Panc1 (cell line): ENCODE data around the gene ZBTB22. TPM values are rescaled to one million over a fixed set of nuclear protein-coding genes. Genes with fewer than 3 reads are reported as not detected.

ENCODE experiments used
- ATAC-seq: fragments of 200-7000 bp; cut with Tn5 transposase; 2 replicates; pipeline ENCODE4 v1.9.1; 2020; ENCODE audit warnings: mild to moderate bottlenecking, moderate library complexity
- BruUV-seq: library from RNA; stranded (reverse); fragments of 400-500 nt; replicated peaks from 2 replicates; lab custom pipeline; 2021; lab: Mats Ljungman, UMichigan
- CTCF ChIA-PET: fragments of 300-600 bp; sonication (Branson Sonifier 250); formaldehyde crosslinking; loops from one replicate; lab custom pipeline; 2022; ENCODE audit warnings: antibody characterized with exemption; lab: Charles Lee
- POLR2A ChIA-PET: fragments of 300-600 bp; sonication (Branson Sonifier 250); formaldehyde crosslinking; loops from one replicate; lab custom pipeline; 2022; ENCODE audit warnings: antibody characterized with exemption; lab: Charles Lee
- DNase-seq: peaks from one replicate; pipeline ENCODE4 v3.0.0-alpha.2; 2010; ENCODE audit warnings: low read depth, low spot score
- H3K27ac ChIP-seq: 2 replicates; pipeline ENCODE4 v1.5.1; 2011; ENCODE audit warnings: mild to moderate bottlenecking, low read length, inconsistent platforms
- H3K27me3 ChIP-seq: fragments of 200-500 bp; sonication (Bioruptor generic); 2 replicates; pipeline ENCODE4 v1.6.0; 2014; ENCODE audit warnings: low read length, inconsistent platforms; ENCODE audit not compliant: control insufficient read depth, insufficient read depth
- H3K36me3 ChIP-seq: fragments of 200-500 bp; sonication (Bioruptor generic); 2 replicates; pipeline ENCODE4 v1.5.1; 2014; ENCODE audit warnings: inconsistent platforms, mild to moderate bottlenecking, low read length, moderate library complexity; ENCODE audit not compliant: control insufficient read depth, insufficient read depth
- H3K4me1 ChIP-seq: 2 replicates; pipeline ENCODE4 v1.5.1; 2011; ENCODE audit warnings: inconsistent platforms, mild to moderate bottlenecking, low read length, moderate library complexity; ENCODE audit not compliant: control insufficient read depth, insufficient read depth
- H3K4me3 ChIP-seq, 2 experiments: 2 replicates each; pipeline ENCODE4 v1.5.1; 2011 to 2012; ENCODE audit warnings: low read depth in 2 of 2, low read length in 2 of 2, mild to moderate bottlenecking in 2 of 2, inconsistent platforms in 1 of 2, moderate library complexity in 1 of 2
- H3K9me3 ChIP-seq: fragments of 200-500 bp; sonication (Bioruptor generic); 2 replicates; pipeline ENCODE4 v1.5.1; 2014; ENCODE audit warnings: low read depth, mild to moderate bottlenecking, inconsistent platforms, low read length, moderate library complexity; ENCODE audit not compliant: control insufficient read depth, insufficient read depth
- POLR2AphosphoS5 ChIP-seq: IDR thresholded peaks from 2 replicates; pipeline ENCODE4 v1.6.1; 2012; ENCODE audit warnings: mild to moderate bottlenecking, low read depth, low read length, moderate library complexity
- SIN3A ChIP-seq: IDR thresholded peaks from 2 replicates; pipeline ENCODE4 v1.6.1; 2012; ENCODE audit warnings: low read depth, mild to moderate bottlenecking, low read length, moderate library complexity, borderline replicate concordance; ENCODE audit not compliant: insufficient read depth
- TCF7L2 ChIP-seq: IDR thresholded peaks from 2 replicates; pipeline ENCODE4 v1.6.1; 2011; ENCODE audit warnings: mild to moderate bottlenecking, low read depth, low read length, inconsistent platforms
- in situ Hi-C: cut with HindIII; loops from 2 replicates; pipeline ENCODE4 v1.10.0; 2016; ENCODE audit warnings: low sequenced_read_pairs, low pct_unique_long_range_greater_than_20kb
- intact Hi-C: fragments of 100-400 bp; cut with micrococcal nuclease; formaldehyde crosslinking; loops from one replicate; pipeline ENCODE4 v1.10.0; 2022; ENCODE audit not compliant: unreplicated experiment
- total RNA-seq: library from RNA; stranded (reverse); gene quantifications from one replicate; pipeline ENCODE4 v1.2.1, GENCODE V29; 2021; ENCODE audit not compliant: unreplicated experiment
- TF ChIP-seq, protein P1 (sequence below), 2 experiments: IDR thresholded peaks; 2 replicates each; pipeline ENCODE4 v1.6.1; 2011 to 2012; ENCODE audit warnings: low read depth in 2 of 2, control low read depth in 1 of 2, low read length in 1 of 2, mild to moderate bottlenecking in 1 of 2, moderate library complexity in 1 of 2; ENCODE audit not compliant: insufficient read depth in 1 of 2
- TF ChIP-seq, protein P2 (sequence below): fragments of 450-650 bp; IDR thresholded peaks from 2 replicates; pipeline ENCODE4 v1.5.1; 2017; ENCODE audit warnings: mild to moderate bottlenecking

The ZBTB22 gene
- total RNA-seq, 1 experiment from 2014 or later, result 16.0 TPM

DNA sequence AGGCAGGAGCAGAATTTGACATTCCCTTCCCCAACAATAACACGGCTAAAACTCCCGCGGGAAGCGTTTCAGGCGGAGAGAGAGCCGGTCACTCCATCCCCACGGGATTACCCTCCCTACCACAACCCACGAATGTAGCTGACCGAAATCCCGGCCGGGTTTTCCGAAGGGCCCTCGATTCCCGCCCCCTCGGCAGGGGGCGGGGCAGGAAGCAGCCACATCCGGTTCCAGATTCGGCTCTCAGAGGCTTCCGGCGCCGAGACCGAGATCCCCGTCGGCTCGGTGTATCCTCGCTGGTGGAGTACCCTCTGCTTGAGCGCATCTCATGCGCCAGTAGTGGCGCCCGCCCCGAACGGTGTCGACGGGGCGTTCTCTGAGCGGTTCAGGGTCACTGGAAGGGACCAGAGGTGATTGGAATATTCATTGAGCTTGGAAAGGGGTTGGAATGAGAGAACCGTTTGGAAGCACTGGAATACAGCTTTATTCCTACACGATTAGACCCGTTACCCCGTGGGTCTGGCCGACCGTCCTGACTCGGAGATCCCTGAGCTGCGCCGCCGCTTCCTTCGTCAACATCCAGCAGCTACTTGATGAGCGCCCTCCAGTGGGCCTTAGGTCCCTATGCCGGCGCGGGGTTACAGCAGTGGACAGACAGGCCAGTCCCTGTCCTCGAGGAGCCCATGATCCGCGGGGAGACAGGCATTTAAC is 18.2 kb downstream of the ZBTB22 start:
- peak overlapping the region; percentile 72 to 80 for H3K4me3 ChIP-seq
- peaks cover 10% of the 10 kb centered on the region for H3K36me3 ChIP-seq
- peaks cover 13% of the 10 kb centered on the region for H3K4me1 ChIP-seq
- DNase-seq, result no peak
- TF ChIP-seq, protein P1, sequence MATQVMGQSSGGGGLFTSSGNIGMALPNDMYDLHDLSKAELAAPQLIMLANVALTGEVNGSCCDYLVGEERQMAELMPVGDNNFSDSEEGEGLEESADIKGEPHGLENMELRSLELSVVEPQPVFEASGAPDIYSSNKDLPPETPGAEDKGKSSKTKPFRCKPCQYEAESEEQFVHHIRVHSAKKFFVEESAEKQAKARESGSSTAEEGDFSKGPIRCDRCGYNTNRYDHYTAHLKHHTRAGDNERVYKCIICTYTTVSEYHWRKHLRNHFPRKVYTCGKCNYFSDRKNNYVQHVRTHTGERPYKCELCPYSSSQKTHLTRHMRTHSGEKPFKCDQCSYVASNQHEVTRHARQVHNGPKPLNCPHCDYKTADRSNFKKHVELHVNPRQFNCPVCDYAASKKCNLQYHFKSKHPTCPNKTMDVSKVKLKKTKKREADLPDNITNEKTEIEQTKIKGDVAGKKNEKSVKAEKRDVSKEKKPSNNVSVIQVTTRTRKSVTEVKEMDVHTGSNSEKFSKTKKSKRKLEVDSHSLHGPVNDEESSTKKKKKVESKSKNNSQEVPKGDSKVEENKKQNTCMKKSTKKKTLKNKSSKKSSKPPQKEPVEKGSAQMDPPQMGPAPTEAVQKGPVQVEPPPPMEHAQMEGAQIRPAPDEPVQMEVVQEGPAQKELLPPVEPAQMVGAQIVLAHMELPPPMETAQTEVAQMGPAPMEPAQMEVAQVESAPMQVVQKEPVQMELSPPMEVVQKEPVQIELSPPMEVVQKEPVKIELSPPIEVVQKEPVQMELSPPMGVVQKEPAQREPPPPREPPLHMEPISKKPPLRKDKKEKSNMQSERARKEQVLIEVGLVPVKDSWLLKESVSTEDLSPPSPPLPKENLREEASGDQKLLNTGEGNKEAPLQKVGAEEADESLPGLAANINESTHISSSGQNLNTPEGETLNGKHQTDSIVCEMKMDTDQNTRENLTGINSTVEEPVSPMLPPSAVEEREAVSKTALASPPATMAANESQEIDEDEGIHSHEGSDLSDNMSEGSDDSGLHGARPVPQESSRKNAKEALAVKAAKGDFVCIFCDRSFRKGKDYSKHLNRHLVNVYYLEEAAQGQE (IDR thresholded peaks at IDR 0.05; ENCODE audit: insufficient read depth in 1 of 2, low read depth in 2 of 2, low read length in 1 of 2), result peak; percentile 43 to 69; a peak in 2 of 4 replicates
- TF ChIP-seq TCF7L2 (no peak; the same call in 1 of the 2 replicates), SIN3A (peak; percentile 78), POLR2AphosphoS5 (peak; percentile 94)
- TF ChIP-seq, protein P2, sequence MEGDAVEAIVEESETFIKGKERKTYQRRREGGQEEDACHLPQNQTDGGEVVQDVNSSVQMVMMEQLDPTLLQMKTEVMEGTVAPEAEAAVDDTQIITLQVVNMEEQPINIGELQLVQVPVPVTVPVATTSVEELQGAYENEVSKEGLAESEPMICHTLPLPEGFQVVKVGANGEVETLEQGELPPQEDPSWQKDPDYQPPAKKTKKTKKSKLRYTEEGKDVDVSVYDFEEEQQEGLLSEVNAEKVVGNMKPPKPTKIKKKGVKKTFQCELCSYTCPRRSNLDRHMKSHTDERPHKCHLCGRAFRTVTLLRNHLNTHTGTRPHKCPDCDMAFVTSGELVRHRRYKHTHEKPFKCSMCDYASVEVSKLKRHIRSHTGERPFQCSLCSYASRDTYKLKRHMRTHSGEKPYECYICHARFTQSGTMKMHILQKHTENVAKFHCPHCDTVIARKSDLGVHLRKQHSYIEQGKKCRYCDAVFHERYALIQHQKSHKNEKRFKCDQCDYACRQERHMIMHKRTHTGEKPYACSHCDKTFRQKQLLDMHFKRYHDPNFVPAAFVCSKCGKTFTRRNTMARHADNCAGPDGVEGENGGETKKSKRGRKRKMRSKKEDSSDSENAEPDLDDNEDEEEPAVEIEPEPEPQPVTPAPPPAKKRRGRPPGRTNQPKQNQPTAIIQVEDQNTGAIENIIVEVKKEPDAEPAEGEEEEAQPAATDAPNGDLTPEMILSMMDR, result peak; percentile 91
- in situ Hi-C loops (no loop called here), intact Hi-C loops (no loop called here)
- H3K9me3 ChIP-seq, result no peaks in the 10 kb centered on the region
- POLR2A ChIA-PET, result interaction anchor here (0.5 to 1.1 kb wide), 4 partner anchors 10 to 327 kb away, joined by 3 to 6 read pairs (median 4); partner anchors contain the start of genes PFDN6, WDR46 and ZBTB22
- CTCF ChIA-PET, result interaction anchor here (0.6 to 1.6 kb wide), 4 partner anchors 18 to 187 kb away, joined by 5 to 9 read pairs (median 7); partner anchors contain the start of genes B3GALT4 and ZBTB22
- no peaks in the 10 kb centered on the region for H3K27me3 ChIP-seq
- ATAC-seq, result peak; percentile 81
- peak overlapping the region; percentile 97 for H3K27ac ChIP-seq
- TSS peak; percentile 96 for BruUV-seq

DNA sequence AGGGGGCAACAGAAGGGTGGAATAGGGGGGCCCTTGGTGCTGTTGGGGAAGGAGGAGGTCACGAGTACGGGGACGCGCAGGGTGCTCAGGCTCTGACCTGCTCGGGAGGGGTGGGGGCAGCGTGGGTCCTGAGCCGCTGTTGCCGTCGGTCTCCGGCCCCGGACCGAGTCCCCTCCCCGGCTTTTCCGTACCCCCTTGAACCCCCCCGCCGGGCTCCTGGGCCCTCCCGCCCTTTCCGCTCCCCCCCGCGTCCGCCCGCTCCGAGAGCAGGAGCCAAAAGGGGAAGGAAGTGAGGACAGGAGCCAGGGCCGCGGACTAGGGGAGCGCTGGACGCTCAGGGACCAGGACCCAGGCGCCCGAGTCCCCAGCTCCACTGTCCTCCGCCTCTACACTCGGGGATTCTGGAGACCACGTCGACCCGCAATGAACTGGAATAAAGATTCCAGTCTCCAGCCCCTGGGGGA is 18.7 kb downstream of the ZBTB22 start, which contains the start of gene RGL2:
Gene RGL2 (minus strand): TSS at position 170 of the 464 bp plus-strand sequence. CDS start 332 bp downstream, outside the sequence.
- H3K27me3 ChIP-seq, result no peaks in the 10 kb centered on the region
- ChIA-PET POLR2A (interaction anchor here (0.6 to 1.1 kb wide), 2 partner anchors 9 to 255 kb away, joined by 3 read pairs; partner anchors contain the start of genes PFDN6 and WDR46), CTCF (interaction anchor here (0.6 to 1.6 kb wide), 3 partner anchors 19 to 84 kb away, joined by 5 to 9 read pairs (median 5); partner anchors contain the start of genes B3GALT4 and ZBTB22)
- BruUV-seq, result no TSS peak
- TF ChIP-seq, protein P1 (IDR thresholded peaks at IDR 0.05; ENCODE audit: insufficient read depth in 1 of 2, low read depth in 2 of 2, low read length in 1 of 2), result no peak
- TF ChIP-seq TCF7L2 (no peak), POLR2AphosphoS5 (no peak), SIN3A (no peak)
- TF ChIP-seq, protein P2, result no peak
- intact Hi-C loops (no loop called here), in situ Hi-C loops (no loop called here)
- peak within 1 kb of the TSS; percentile 72 to 80 for H3K4me3 ChIP-seq
- DNase-seq (no peak), ATAC-seq (peak; percentile 32)
- H3K27ac ChIP-seq, result peak within 1 kb of the TSS; percentile 97
- peaks cover 10% of the 10 kb centered on the region for H3K36me3 ChIP-seq
- H3K4me1 ChIP-seq, result peaks cover 13% of the 10 kb centered on the region
- H3K9me3 ChIP-seq, result no peaks in the 10 kb centered on the region
